Measurements from ENCODE around the gene SKI.

DNA sequence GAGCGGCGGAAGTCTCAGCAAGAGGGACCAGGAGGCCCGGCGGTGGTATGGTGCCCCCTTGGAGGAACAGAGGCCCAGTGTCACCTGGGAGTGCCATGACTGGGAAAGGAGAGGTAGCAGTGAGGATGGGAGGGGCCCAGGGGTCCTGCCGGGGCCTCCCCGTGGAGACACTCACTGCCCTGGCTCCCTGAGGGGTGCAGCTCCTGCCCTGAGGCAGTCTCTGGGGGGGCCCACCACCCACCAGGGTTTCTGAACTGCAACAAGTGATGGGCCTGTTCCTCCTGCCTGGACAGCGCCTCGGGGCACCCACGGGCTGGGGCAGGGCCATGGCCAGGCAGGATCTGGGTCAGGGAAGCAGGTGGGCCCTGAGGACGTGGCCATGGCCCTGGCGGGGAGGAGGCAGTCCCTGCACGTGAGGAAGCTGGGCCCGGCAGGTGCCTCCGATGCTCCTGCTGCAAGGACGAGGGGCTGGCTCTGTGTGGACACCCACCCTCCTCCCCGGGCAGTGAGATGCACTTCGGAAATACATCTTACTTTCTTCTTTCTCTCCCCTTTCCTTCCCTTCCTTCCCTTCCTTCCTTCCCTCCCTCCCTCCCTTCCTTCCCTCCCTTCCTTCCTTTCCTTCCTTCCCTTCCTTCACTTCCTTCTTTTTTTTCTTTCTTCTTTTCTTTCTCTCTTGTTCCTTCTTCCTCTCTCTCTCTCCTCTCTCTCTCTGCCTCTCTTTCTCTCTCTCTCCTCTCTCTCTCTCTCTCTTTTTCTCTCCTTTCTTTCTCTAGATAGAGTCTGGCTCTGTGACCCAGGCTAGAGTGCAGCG lies 96.6 kb downstream of the SKI start:
- TF ChIP-seq, protein P1, sequence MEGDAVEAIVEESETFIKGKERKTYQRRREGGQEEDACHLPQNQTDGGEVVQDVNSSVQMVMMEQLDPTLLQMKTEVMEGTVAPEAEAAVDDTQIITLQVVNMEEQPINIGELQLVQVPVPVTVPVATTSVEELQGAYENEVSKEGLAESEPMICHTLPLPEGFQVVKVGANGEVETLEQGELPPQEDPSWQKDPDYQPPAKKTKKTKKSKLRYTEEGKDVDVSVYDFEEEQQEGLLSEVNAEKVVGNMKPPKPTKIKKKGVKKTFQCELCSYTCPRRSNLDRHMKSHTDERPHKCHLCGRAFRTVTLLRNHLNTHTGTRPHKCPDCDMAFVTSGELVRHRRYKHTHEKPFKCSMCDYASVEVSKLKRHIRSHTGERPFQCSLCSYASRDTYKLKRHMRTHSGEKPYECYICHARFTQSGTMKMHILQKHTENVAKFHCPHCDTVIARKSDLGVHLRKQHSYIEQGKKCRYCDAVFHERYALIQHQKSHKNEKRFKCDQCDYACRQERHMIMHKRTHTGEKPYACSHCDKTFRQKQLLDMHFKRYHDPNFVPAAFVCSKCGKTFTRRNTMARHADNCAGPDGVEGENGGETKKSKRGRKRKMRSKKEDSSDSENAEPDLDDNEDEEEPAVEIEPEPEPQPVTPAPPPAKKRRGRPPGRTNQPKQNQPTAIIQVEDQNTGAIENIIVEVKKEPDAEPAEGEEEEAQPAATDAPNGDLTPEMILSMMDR (IDR thresholded peaks at IDR 0.05; ENCODE audit: low read depth, low read length): no peak
- TF ChIP-seq POLR2A (IDR thresholded peaks at IDR 0.05; ENCODE audit: extremely low read depth, insufficient read length): no peak
